SW480 (cell line): ENCODE data around the gene PFKFB2.

Experiments used
- DNase-seq: peaks from one replicate; pipeline ENCODE4 v3.0.0-alpha.2; 2016; ENCODE audit warnings: low spot score

PFKFB2 gene

GRCh38 chr1:207089627-207090355 is 36.7 kb downstream of the PFKFB2 start:
- no peak for DNase-seq

- no peak for DNase-seq
Measured at GRCh38 chr1:207091200-207091908, 38.3 kb downstream of the PFKFB2 start.

- no peak for DNase-seq
Measured at GRCh38 chr1:207093944-207094343, 40.9 kb downstream of the PFKFB2 start.

GRCh38 chr1:207097871-207098324 is 44.8 kb downstream of the PFKFB2 start:
- no peak for DNase-seq

- DNase-seq = no peak
Measured at GRCh38 chr1:207101720-207102119, 48.6 kb downstream of the PFKFB2 start.

- DNase-seq = no peak
Measured at GRCh38 chr1:207102146-207102545, 49.1 kb downstream of the PFKFB2 start.

GRCh38 chr1:207102659-207103058 is 49.6 kb downstream of the PFKFB2 start:
- DNase-seq = no peak

- DNase-seq = no peak
Measured at GRCh38 chr1:207103892-207104373, 50.9 kb downstream of the PFKFB2 start, which contains the start of gene C4BPA. TSS of gene C4BPA (plus strand) at chr1:207104233. CDS start at chr1:207113026, 8,793 bp downstream.

- DNase-seq = peak; percentile 37
Measured at GRCh38 chr1:207109004-207109403, 55.9 kb downstream of the PFKFB2 start.

GRCh38 chr1:207112616-207113296 is 59.7 kb downstream of the PFKFB2 start:
- DNase-seq = no peak

GRCh38 chr1:207115269-207115668 is 62.2 kb downstream of the PFKFB2 start:
- DNase-seq = no peak

GRCh38 chr1:207124389-207124788 is 71.3 kb downstream of the PFKFB2 start:
- DNase-seq = no peak

- DNase-seq = no peak
Measured at GRCh38 chr1:207128336-207128921, 75.4 kb downstream of the PFKFB2 start.

- DNase-seq = no peak
Measured at GRCh38 chr1:207129053-207129452, 76.0 kb downstream of the PFKFB2 start.
